ENCODE measurements around the gene SLC19A1.
"Not testable (repeated sequence)": the region's sequence is repeated elsewhere in the genome, so short reads cannot be mapped to it uniquely, and the experiment has no call there.

Gene SLC19A1

DNA sequence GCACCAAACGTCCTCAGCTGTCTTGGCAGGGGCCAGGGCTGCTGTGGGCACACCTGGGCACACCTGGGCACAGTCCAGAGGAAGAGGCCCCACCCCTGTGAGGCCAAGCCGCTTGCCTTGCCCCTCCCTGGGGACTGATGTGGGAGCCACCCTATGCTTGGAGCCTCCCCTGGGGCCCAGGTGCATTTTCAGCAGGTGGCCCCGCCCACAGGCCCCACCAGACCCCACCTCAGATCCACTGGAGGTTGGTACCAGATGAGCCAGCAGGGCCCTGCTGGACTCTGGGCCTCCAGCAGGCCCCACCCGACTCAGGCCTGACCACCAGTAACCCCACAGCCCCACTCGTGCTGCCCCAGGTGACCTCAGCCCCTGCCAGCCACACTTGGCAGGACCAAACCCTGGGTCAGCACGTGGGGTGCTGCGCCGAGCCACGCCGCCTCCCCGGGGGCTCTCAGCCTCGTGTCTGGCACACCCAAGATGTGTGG, 8.8 kb downstream of the SLC19A1 start:
- TF ChIP-seq POLR2AphosphoS5 (IDR thresholded peaks at IDR 0.05; ENCODE audit: low read depth, low read length) (no peak), TAF1 (IDR thresholded peaks at IDR 0.05; ENCODE audit: borderline replicate concordance, low read depth, low read length) (no peak), POLR2A (IDR thresholded peaks at IDR 0.05; ENCODE audit: low read depth, low read length) (no peak)
- FAIRE-seq = no peak
- DNase-seq (ENCODE audit: insufficient read length) = no peak

DNA sequence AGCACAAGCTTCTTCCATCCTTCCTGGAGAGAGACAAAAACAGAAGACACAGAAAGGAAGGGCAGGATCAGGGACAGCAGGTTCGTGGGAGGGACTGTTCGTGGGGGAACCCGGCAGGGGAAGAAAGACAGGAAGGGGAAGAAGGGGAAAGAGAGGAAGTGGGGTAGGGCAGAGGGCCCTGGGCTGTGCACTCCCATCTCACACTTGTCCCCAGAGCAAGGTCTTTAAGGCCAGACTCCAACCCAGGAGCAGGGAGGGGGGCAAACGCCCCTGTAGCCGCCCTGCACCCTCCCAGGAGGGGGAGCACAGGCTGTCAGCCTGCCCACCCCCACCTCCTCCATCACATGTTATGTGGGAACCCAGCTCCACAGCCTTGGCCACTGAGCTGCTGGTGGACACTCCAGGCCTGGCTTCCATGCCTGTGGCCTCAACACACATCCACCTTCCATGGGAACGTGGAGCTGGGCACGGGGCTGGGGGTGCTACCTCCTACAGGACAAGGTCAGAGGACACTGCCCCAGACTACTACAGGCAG, 9.3 kb downstream of the SLC19A1 start:
- TF ChIP-seq POLR2A (IDR thresholded peaks at IDR 0.05; ENCODE audit: low read depth, low read length) = no peak
- TF ChIP-seq POLR2AphosphoS5 (IDR thresholded peaks at IDR 0.05; ENCODE audit: low read depth, low read length) = no peak
- no peak for TF ChIP-seq TAF1 (IDR thresholded peaks at IDR 0.05; ENCODE audit: borderline replicate concordance, low read depth, low read length)
- DNase-seq (ENCODE audit: insufficient read length) = no peak
- no peak for FAIRE-seq

DNA sequence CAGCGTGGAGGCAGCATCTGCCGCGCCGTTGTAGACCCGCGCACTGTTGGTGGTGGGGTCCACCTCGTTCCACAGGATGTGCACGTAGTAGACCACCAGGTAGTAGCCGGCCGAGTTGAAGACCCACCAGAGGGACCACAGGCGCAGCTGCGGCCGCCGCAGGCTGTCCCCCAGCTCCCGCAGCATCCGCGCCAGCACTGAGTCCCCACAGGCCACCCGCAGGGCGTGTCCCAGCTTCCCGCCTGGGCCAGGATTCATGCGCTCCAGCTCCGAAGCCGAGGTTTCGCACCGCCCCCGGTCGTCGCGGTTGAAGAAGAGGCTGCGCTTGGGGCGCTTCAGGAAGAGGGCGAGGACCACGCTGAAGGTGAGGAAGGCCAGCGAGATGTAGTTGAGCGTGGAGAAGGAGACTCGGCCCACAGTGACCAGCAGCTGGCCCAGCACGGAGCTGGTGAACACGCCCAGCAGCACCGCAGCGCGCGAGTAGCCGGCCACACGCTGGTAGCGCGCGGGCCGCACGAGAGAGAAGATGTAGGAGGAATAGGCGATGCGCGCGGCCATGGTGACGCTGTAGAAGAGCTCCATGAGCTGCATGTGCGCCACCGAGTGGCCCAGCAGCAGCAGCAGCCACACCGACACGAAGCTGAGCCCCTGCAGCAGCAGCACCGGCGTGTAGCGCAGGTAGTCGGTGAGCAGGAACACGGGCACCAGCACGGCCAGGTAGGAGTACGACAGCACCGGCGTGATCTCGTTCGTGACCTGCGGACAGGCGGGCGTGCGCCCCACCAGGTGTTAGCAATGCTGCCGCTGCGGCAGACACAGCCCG, 10.6 kb downstream of the SLC19A1 start:
- DNase-seq (ENCODE audit: insufficient read length) = no peak
- no peak for FAIRE-seq
- TF ChIP-seq POLR2A (IDR thresholded peaks at IDR 0.05; ENCODE audit: low read depth, low read length) (no peak), TAF1 (IDR thresholded peaks at IDR 0.05; ENCODE audit: borderline replicate concordance, low read depth, low read length) (no peak), POLR2AphosphoS5 (IDR thresholded peaks at IDR 0.05; ENCODE audit: low read depth, low read length) (no peak)

DNA sequence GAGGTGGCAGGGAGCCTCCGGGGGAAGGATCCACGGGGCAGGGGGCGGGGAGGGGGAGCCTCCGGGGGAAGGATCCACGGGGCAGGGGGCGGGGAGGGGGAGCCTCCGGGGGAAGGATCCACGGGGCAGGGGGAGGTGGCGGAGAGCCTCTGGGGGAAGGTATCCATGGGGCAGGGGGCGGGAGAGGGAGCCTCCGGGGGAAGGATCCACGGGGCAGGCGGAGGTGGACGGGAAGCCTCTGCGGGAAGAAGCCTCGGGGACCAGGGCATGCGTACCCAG, 11.2 kb downstream of the SLC19A1 start:
- not testable (repeated sequence) for FAIRE-seq; DNase-seq (ENCODE audit: insufficient read length)

DNA sequence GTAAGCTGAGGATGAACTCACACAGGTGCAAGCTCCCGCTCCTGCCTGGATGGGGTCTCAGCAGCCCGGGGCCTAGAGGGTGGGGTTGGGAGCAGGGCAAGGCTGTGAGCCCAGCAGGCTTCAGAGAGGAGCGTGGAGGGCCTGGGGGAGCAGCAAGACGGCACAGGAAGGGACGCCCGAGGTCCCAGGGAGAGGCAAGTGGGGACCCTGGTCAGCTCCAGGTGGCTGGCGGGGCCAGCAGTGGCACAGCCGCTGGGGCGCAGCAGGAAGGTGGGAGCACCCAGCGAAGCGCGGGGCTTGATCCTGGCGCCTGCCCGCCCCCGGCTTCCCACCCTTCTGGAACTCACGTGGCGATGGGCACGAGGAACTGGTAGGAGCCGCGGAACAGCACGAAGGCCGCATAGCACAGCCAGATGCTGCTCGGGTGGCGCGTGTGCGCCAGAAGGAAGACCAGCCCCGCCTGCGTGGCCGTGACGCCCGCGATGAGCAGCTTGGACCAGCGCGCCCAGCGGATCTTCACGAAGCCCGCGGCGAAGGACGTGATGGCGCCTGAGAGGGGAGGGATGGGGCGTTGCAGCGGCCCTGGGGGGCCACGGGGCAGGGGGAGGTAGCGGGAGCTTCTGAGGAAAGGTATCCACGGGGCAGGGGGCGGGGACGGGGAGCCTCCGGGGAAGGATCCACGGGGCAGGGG, 11.7 kb downstream of the SLC19A1 start:
- DNase-seq (ENCODE audit: insufficient read length) = no peak
- no peak for TF ChIP-seq POLR2A (IDR thresholded peaks at IDR 0.05; ENCODE audit: low read depth, low read length)
- TF ChIP-seq POLR2AphosphoS5 (IDR thresholded peaks at IDR 0.05; ENCODE audit: low read depth, low read length) = no peak
- no peak for TF ChIP-seq TAF1 (IDR thresholded peaks at IDR 0.05; ENCODE audit: borderline replicate concordance, low read depth, low read length)
- no peak for FAIRE-seq

DNA sequence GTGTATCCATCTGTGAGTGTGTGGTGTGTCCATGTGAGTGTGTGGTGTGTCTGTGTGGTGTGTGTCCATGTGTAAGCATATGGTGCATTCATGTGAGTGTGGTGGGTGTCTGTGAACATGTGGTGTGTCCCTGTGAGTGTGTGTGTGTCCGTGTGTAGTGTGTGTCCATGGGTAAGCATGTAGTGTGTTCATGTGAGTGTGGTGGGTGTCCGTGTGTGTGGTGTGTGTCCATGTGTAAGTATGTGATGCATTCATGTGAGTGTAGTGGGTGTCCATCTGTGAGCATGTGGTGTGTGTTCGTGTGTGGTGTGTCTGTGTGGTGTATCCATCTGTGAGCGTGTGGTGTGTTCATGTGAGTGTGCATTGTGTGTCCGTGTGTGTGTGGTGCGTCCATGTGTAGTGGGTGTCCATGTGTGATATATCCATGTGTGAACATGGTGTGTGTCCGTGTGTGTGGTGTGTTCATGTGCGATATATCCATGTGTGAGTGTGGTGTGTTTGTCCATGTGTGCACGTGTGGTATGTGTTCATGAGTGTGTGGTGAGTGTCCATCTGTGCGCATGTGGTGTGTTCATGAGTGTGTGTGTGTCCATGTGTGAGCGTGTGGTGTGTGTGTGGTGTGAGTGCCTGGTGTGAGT, 12.3 kb downstream of the SLC19A1 start:
- no peak for TF ChIP-seq POLR2A (IDR thresholded peaks at IDR 0.05; ENCODE audit: low read depth, low read length)
- no peak for TF ChIP-seq POLR2AphosphoS5 (IDR thresholded peaks at IDR 0.05; ENCODE audit: low read depth, low read length)
- no peak for TF ChIP-seq TAF1 (IDR thresholded peaks at IDR 0.05; ENCODE audit: borderline replicate concordance, low read depth, low read length)
- DNase-seq (ENCODE audit: insufficient read length) (no peak), FAIRE-seq (peak; percentile 21)

DNA sequence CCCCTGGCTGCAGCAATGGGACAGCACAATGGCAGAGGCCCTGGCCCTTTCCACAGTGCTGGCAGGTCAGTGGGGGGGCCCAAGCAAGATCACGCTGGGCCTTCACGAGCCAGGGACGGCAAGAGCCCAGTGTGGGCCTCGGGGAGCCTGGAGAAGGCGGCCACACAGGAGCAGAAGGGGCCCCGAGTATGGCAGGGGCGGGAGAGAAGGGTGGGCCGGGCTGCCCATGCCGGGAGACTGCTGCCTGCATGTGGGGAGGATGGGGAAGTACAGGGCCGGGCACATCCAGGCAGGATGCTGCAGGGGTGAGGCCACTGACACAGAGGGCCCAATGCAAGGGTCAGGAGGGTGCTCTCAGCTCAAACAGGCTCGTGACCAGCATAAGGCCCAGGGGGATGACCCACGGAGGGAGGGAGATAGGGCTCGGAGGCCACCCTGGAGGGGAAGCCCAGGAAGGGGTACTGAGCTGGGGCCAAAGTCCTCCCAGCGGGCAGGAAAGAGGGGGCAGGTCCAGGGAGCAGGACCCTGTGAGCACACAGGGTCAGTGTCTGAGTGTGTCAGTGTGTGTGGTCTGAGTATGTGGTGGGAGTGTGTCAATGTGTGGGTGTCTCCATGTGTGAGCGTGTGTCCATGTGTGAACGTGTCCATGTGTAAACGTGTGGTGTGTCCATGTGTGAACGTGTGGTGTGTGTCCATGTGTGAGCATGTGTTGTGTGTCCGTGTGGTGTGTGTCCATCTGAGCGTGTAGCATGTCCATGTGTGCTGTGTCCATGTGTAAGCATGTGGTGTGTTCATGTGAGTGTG, 13.1 kb downstream of the SLC19A1 start:
- TF ChIP-seq TAF1 (IDR thresholded peaks at IDR 0.05; ENCODE audit: borderline replicate concordance, low read depth, low read length) (no peak), POLR2AphosphoS5 (IDR thresholded peaks at IDR 0.05; ENCODE audit: low read depth, low read length) (no peak), POLR2A (IDR thresholded peaks at IDR 0.05; ENCODE audit: low read depth, low read length) (no peak)
- FAIRE-seq (peak; percentile 88), DNase-seq (ENCODE audit: insufficient read length) (no peak)

DNA sequence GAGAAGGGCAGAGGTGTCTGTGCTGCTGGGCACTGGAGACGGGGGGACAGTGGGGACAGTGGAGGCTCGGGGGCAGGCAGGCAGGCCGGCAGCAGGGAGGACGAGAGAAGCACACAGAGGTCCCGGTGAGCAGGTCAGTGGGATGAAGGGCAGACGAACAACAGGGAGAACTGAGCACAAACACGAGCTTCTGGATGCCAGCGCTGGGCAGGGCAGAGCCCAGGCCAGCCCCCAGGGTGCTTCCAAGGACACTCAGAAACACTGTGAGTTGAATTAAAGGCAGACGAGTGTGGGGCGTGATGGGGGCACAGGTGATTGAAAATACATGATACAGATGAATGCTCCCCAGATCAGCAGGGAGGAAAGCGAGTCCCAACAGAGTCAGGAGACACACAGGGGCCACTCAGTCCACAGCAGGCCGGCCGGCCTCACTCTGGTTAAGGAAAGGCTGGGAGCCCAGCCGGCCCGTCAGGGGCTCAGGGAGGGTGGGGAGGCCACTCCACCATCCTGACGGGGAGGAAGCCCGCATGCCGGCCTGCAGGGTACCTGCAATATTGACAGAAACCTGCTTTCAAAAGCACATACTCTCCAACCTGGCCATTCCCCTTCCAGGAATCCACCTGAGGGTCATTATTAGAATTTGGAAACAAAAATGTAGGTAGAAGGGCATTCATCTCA, 14.1 kb downstream of the SLC19A1 start:
- FAIRE-seq (no peak), DNase-seq (ENCODE audit: insufficient read length) (no peak)
- no peak for TF ChIP-seq TAF1 (IDR thresholded peaks at IDR 0.05; ENCODE audit: borderline replicate concordance, low read depth, low read length)
- no peak for TF ChIP-seq POLR2AphosphoS5 (IDR thresholded peaks at IDR 0.05; ENCODE audit: low read depth, low read length)
- no peak for TF ChIP-seq POLR2A (IDR thresholded peaks at IDR 0.05; ENCODE audit: low read depth, low read length)

DNA sequence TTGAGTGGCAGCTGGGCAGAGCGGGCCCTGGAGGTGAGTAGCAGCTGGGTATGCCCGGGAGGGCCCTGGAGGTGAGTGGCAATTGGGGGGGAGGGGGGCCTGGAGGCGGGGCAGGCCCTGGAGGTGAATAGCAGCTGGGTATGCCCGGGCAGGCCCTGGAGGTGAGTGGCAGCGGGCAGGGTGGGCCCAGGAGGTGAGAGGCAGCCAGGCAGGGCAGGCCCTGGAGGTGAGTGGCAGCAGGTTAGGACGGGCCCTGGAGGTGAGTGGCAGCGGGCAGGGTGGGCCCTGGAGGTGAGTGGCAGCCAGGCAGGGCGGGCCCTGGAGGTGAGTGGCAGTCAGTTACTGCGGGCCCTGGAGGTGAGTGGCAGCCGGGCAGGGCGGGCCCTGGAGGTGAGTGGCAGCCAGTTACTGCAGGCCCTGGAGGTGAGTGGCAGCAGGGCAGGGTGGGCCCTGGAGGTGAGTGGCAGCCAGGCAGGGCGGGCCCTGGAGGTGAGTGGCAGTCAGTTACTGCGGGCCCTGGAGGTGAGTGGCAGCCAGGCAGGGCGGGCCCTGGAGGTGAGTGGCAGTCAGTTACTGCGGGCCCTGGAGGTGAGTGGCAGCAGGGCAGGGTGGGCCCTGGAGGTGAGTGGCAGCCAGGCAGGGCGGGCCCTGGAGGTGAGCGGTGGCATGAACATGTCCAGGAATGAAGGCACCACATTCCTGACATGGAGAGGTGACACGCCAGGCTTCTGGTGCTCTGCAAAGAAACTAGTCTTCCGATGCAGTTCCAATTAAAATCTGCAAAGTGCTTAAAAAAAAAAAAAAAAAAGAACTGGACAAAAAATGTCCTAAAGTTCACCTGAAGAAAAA, 14.9 kb downstream of the SLC19A1 start:
- FAIRE-seq; DNase-seq (ENCODE audit: insufficient read length): not testable (repeated sequence)

DNA sequence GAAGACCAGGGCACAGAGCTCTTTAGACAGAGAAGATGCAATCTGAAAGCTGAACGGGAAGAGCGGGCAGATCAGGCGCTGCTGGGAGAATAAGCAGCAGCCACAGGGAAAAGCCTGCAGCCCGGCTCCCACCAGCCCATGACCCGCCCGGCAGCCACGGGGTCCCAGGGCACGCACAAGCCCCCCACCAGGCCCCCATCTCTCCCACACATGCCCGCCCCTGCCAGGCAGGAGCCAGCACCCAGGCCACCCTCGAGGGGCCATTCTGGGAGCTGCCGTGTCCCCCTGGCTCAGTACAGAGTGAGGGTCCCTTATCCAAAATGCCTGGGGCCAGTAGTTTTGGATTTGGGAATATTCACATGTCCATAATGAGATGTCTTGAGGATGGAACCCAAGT, 16.3 kb downstream of the SLC19A1 start:
- DNase-seq (ENCODE audit: insufficient read length) (no peak), FAIRE-seq (no peak)
- TF ChIP-seq POLR2A (IDR thresholded peaks at IDR 0.05; ENCODE audit: low read depth, low read length) (no peak), POLR2AphosphoS5 (IDR thresholded peaks at IDR 0.05; ENCODE audit: low read depth, low read length) (no peak), TAF1 (IDR thresholded peaks at IDR 0.05; ENCODE audit: borderline replicate concordance, low read depth, low read length) (no peak)
